K562 (cell line): ENCODE data around the gene NFATC4. TPM values are rescaled to one million over a fixed set of nuclear protein-coding genes. Genes with fewer than 3 reads are reported as not detected.

Experiments
- ATAC-seq: fragments of 200-7000 bp; cut with Tn5 transposase; 3 replicates; pipeline ENCODE4 v1.9.1; 2020; ENCODE audit warnings: moderate library complexity
- BruUV-seq: library from RNA; stranded (reverse); fragments of 400-500 nt; replicated peaks from 2 replicates; lab custom pipeline; 2021; lab: Mats Ljungman, UMichigan
- CTCF ChIA-PET: fragments of 300-600 bp; formaldehyde crosslinking; extraction: SDS; loops from one replicate; lab custom pipeline; 2021; ENCODE audit warnings: low intra/inter-chr PET ratio; lab: Yijun Ruan, JAX
- POLR2A ChIA-PET: fragments of 300-600, 350-650 bp; sonication (Branson Sonifier 250); formaldehyde crosslinking; extraction: SDS; loops from one replicate; lab custom pipeline; 2021; ENCODE audit warnings: antibody characterized with exemption, inconsistent platforms; lab: Yijun Ruan, JAX
- DNase-seq, 4 experiments: peaks; one replicate each; pipeline versions ENCODE4 v3.0.0 to v3.0.0-alpha.2; 2011 to 2018; ENCODE audit warnings: low spot score in 3 of 4, mixed read lengths in 3 of 4; ENCODE audit errors: extremely low read depth in 1 of 4
- FAIRE-seq: peaks from 2 replicates; lab custom pipeline; 2011; peaks lifted over from hg19 to GRCh38; lab: Jason Lieb, UNC
- H2AFZ ChIP-seq: 2 replicates; pipeline ENCODE4 v1.6.0; 2011; ENCODE audit warnings: low read depth, low read length, control low read depth, inconsistent platforms
- H3K27ac ChIP-seq: fragments of 200-600 bp; 3 replicates; pipeline ENCODE4 v1.8.0; 2011; ENCODE audit warnings: low read depth, mild to moderate bottlenecking, control low read depth, inconsistent platforms, low read length, moderate library complexity, mixed read lengths; ENCODE audit errors: extremely low read depth
- H3K27me3 ChIP-seq, 2 experiments: fragments of 300-600 bp in 1 of 2; 2 replicates in 1 of 2; 3 replicates in 1 of 2; pipeline versions ENCODE4 v1.6.0 to v1.8.0; 2011; ENCODE audit warnings: inconsistent platforms in 2 of 2, low read length in 2 of 2, mild to moderate bottlenecking in 1 of 2, mixed read lengths in 1 of 2, moderate library complexity in 1 of 2; ENCODE audit not compliant: control insufficient read depth in 2 of 2, insufficient read depth in 2 of 2
- H3K36me3 ChIP-seq: fragments of 300-600 bp; 3 replicates; pipeline ENCODE4 v1.8.0; 2011; ENCODE audit warnings: mild to moderate bottlenecking, low read length, inconsistent platforms; ENCODE audit not compliant: control insufficient read depth, insufficient read depth
- H3K4me1 ChIP-seq, 2 experiments: fragments of 200-600 bp in 1 of 2; replicated peaks in 1 of 2; 2 replicates in 1 of 2; 3 replicates in 1 of 2; pipeline versions ENCODE4 v1.5.1 to v1.8.0; 2011; ENCODE audit warnings: inconsistent platforms in 2 of 2, low read length in 2 of 2, mild to moderate bottlenecking in 1 of 2, mixed read lengths in 1 of 2, moderate library complexity in 1 of 2; ENCODE audit not compliant: control insufficient read depth in 2 of 2, insufficient read depth in 2 of 2
- H3K4me2 ChIP-seq: 2 replicates; pipeline ENCODE4 v1.6.1; 2011; ENCODE audit warnings: low read length, control low read depth, inconsistent platforms, mixed read lengths; ENCODE audit not compliant: insufficient read depth
- H3K4me3 ChIP-seq: fragments of 200-600 bp; sonication (generic), shearing (Covaris generic); 2 replicates; pipeline ENCODE4 v1.5.1; 2016; ENCODE audit warnings: control low read depth, inconsistent platforms
- H3K79me2 ChIP-seq: fragments of 200-600 bp; 3 replicates; pipeline ENCODE4 v1.8.0; 2011; ENCODE audit warnings: low read length, inconsistent platforms; ENCODE audit not compliant: control insufficient read depth, insufficient read depth
- H3K9ac ChIP-seq, 2 experiments: 2 replicates each; pipeline versions ENCODE4 v1.6.0 to v1.6.1; 2011; ENCODE audit warnings: low read depth in 2 of 2, low read length in 2 of 2, control low read depth in 1 of 2, inconsistent platforms in 1 of 2, mild to moderate bottlenecking in 1 of 2, mixed read lengths in 1 of 2; ENCODE audit not compliant: insufficient read depth in 1 of 2
- H3K9me1 ChIP-seq: one replicate; pipeline ENCODE4 v1.6.0; 2011; ENCODE audit warnings: inconsistent platforms, mild to moderate bottlenecking, low read length, moderate library complexity; ENCODE audit not compliant: control insufficient read depth, insufficient read depth
- H3K9me3 ChIP-seq: replicated peaks from 2 replicates; pipeline ENCODE4 v1.5.1; 2011; ENCODE audit warnings: low read depth, low read length, inconsistent platforms; ENCODE audit not compliant: control insufficient read depth, insufficient read depth
- H4K20me1 ChIP-seq: replicated peaks from 2 replicates; pipeline ENCODE4 v1.6.1; 2011; ENCODE audit warnings: low read length, inconsistent platforms, mixed read lengths; ENCODE audit not compliant: control insufficient read depth, insufficient read depth
- CBX5 ChIP-seq: IDR thresholded peaks from 2 replicates; pipeline ENCODE4 v1.6.1; 2014; ENCODE audit warnings: low read depth, borderline replicate concordance
- DIDO1 ChIP-seq: fragments of 450-650 bp; IDR thresholded peaks from 2 replicates; pipeline ENCODE4 v1.6.1; 2016; ENCODE audit warnings: low read depth, missing biosample characterization, missing genetic modification characterization
- ETV5 ChIP-seq: sonication (generic); formaldehyde crosslinking; IDR thresholded peaks from 2 replicates; pipeline ENCODE4 v1.4.0; 2020; ENCODE audit warnings: low read depth, mild to moderate bottlenecking, missing genetic modification reagents
- GATAD2A ChIP-seq: fragments of 450-650 bp; IDR thresholded peaks from 2 replicates; pipeline ENCODE4 v1.6.1; 2017
- KDM5B ChIP-seq: fragments of 200-600 bp; sonication (generic); IDR thresholded peaks from 2 replicates; pipeline ENCODE4 v1.6.1; 2012; ENCODE audit warnings: low read depth, mild to moderate bottlenecking, moderate library complexity, low read length, control low read depth, inconsistent platforms; ENCODE audit not compliant: insufficient replicate concordance
- KLF10 ChIP-seq: fragments of 250-450 bp; sonication (Bioruptor Pico); IDR thresholded peaks from 2 replicates; pipeline ENCODE4 v1.6.1; 2021; ENCODE audit warnings: matching md5 sums
- NFXL1 ChIP-seq: fragments of 450-650 bp; formaldehyde crosslinking; IDR thresholded peaks from 2 replicates; pipeline ENCODE4 v1.4.0; 2021; ENCODE audit warnings: mild to moderate bottlenecking
- PTBP1 ChIP-seq: fragments of 200-400 bp; formaldehyde crosslinking; IDR thresholded peaks from 2 replicates; pipeline ENCODE4 v1.6.1; 2017; ENCODE audit warnings: low read depth, low read length
- USF2 ChIP-seq: sonication (generic); formaldehyde crosslinking; IDR thresholded peaks from 2 replicates; pipeline ENCODE4 v1.5.0; 2020; ENCODE audit warnings: missing genetic modification reagents
- ZKSCAN3 ChIP-seq: fragments of 250-450 bp; sonication (Bioruptor Pico); IDR thresholded peaks from 2 replicates; pipeline ENCODE4 v1.4.0; 2020
- ZNF407 ChIP-seq: fragments of 450-650 bp; IDR thresholded peaks from 2 replicates; pipeline ENCODE4 v1.6.1; 2016; ENCODE audit warnings: low read depth
- ZNF586 ChIP-seq: fragments of 450-650 bp; formaldehyde crosslinking; conservative IDR thresholded peaks from 2 replicates; pipeline ENCODE4 v1.4.0; 2020; ENCODE audit warnings: mild to moderate bottlenecking, moderate library complexity
- WGBS: fragments of 100-300 bp; shearing (Covaris generic); methylation state at CpG from one replicate; pipeline ENCODE4 v1.1.6; 2016; ENCODE audit warnings: low coverage, mixed read lengths; ENCODE audit not compliant: insufficient coverage; ENCODE audit errors: missing lambda C conversion rate; 5-methylcytosine and 5-hydroxymethylcytosine counted together
- in situ Hi-C: fragments of 300-500 bp; cut with MboI; formaldehyde crosslinking; loops from 4 replicates; pipeline ENCODE4 v1.15.0; 2018; ENCODE audit warnings: inconsistent platforms, mixed read lengths
- intact Hi-C: fragments of 100-400 bp; cut with micrococcal nuclease; formaldehyde crosslinking; loops from 2 replicates; pipeline ENCODE4 v1.14.2; 2022
- polyA plus RNA-seq, 8 experiments: library from polyadenylated mRNA; depleted of rRNA in 4 of 8; stranded (reverse) in 5 of 8; unstranded in 3 of 8; fragments of >200 nt; fragmentation: Nextera tagmentation in 2 of 8; fragmentation: Illumina TruSeq in 1 of 8; extraction: Ambion mirVana in 2 of 8; extraction: Trizol in 1 of 8; gene quantifications; 2 replicates each; pipeline versions ENCODE4 v1.2.1 to v1.2.3, GENCODE V29; 2011 to 2014; ENCODE audit warnings: inconsistent platforms in 1 of 8, missing spikeins in 1 of 8
- total RNA-seq, 7 experiments: library from RNA; depleted of rRNA in 6 of 7; stranded (reverse); fragments of >200 nt in 6 of 7; fragmentation: Illumina TruSeq in 2 of 7; extraction: Trizol in 2 of 7; gene quantifications; 2 replicates each; pipeline versions ENCODE4 v1.2.1 to v1.2.3, GENCODE V29; 2011 to 2021; ENCODE audit warnings: low replicate concordance in 1 of 7

The NFATC4 gene
- total and polyA plus RNA-seq, 9 of the 15 experiments (the other 6 are each of a cell fraction or from before 2014, with no cell fraction given), result 0.25 to 3.8 (median 0.78) TPM; not detected in 1

DNA sequence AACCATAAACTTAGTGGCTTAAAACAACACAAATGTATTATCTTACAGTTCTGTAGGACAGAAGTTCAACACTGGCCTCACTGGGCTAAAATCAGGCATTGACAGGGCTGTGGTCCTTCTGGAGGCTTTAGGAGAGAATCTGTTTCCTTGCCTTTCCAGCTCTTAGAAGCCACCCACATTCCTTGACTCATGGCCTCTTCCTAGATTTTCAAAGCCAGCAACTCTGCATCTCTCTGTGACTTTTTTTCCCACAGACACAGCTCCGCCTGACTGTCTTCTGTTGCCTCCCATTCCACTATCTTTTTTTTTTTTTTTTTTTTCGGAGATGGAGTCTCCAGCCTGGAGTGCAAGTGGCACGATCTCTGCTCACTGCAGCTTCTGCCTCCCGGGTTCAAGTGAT is 11.8 kb upstream of the NFATC4 start:
- Histone ChIP-seq H3K9me1 (no peaks in the 10 kb centered on the region), H3K4me3 (no peak overlapping the region), H3K27ac (no peak overlapping the region), H3K36me3 (no peaks in the 10 kb centered on the region), H3K4me2 (no peak overlapping the region), H3K9me3 (no peaks in the 10 kb centered on the region; the same call in 1 of the 2 replicates), H3K9ac (no peak overlapping the region), H3K4me1 (peaks cover 0 to 3% of the 10 kb centered on the region in 2 experiments; a peak in 3 of 5 replicates), H3K79me2 (no peaks in the 10 kb centered on the region), H2AFZ (no peak overlapping the region), H3K27me3 (no peaks in the 10 kb centered on the region; a peak in 1 of 5 replicates), H4K20me1 (no peaks in the 10 kb centered on the region)
- in situ Hi-C loops, result no loop called here
- no TSS peak for BruUV-seq
- DNase-seq (no peak), FAIRE-seq (no peak), ATAC-seq (no peak)
- ChIA-PET POLR2A (interaction anchor here (1.2 kb wide), 1 partner anchor 41 kb away, joined by 3 read pairs; no protein-coding TSS in a partner anchor), CTCF (no interaction called here)
- WGBS, result 22% methylated on average over 3 of the region's 4 CpGs
- intact Hi-C loops, result no loop called here
- TF ChIP-seq PTBP1, result no peak
- TF ChIP-seq KDM5B, result no peak
- TF ChIP-seq DIDO1 (tag), result no peak
- TF ChIP-seq KLF10 (CRISPR knock-in tag), result no peak
- TF ChIP-seq CBX5, result no peak
- TF ChIP-seq NFXL1 (CRISPR knock-in tag), result no peak
- no peak for TF ChIP-seq USF2
- TF ChIP-seq ETV5 (CRISPR knock-in tag), result no peak
- no peak for TF ChIP-seq ZNF407
- no peak for TF ChIP-seq GATAD2A
- no peak for TF ChIP-seq ZKSCAN3 (CRISPR knock-in tag)
- no peak for TF ChIP-seq ZNF586 (CRISPR knock-in tag)
